HG02759 (cell line): ENCODE data around the gene MEF2C.

Experiments
- ATAC-seq: cut with Tn5 transposase; IDR thresholded peaks from one replicate; pipeline ENCODE4 v1.9.1; 2021; ENCODE audit warnings: mild to moderate bottlenecking, moderate library complexity; ENCODE audit not compliant: unreplicated experiment

MEF2C gene

DNA sequence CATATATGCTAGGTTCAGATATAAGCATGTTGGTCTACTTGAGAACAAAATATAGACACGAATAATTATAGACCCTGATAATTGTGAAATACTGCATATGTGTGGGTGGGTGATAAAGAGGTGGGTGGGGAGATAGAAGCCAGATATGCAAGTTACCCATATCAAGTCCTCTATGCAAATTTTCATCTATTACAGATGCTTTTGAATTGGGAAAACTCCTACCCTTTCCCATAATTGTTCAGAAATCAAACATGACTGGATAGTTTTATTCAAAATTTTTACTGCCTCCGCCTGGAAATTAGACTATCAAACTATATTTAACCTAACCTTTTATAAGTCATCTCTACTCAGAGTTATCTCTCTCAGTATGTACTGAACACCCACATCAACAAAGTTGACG is 157.5 kb downstream of the MEF2C start:
- no peak for ATAC-seq

DNA sequence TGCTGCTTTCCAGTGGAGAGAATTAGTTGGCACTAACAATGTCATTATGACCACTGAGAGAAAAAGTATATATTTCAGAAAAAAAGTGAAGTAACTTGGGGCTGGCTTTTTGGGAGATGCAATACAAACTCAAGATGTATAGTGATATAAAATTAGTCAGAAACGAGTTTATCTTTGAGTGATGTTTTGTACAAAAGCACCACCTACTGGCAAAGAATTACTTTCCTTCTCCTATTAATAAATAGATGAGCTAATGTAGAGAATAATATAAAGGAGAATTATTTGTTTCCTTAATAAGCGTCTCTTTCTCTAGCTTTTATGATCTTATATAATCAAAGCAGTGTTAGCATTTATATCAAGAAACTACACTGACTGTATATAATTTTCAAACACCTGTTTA is 158.8 kb downstream of the MEF2C start:
- ATAC-seq, result no peak

DNA sequence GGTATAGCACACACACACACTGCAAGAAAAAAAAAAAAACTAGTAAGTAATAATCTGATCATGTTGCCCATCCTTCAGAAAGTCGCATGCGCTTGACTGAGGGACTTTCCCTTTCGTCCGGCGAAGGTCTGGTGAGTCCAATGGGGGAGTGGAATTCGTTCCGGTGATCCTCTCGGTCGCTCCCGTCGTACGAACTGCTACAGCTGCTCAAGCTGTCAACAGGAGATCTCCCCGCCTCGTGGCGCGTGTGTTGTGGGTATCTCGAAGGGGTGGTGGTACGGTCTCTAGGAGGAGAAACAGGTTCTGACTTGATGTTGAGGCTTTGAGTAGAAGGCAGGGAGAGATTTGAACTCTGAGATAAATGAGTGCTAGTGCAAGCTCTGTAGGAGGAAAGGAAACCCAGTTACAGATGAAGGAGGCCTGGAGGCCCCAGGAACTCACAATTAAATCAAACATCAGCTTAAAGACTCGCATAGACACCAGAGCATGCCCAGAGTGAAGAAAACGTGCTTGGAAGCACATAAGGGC is 160.4 kb downstream of the MEF2C start:
- no peak for ATAC-seq

DNA sequence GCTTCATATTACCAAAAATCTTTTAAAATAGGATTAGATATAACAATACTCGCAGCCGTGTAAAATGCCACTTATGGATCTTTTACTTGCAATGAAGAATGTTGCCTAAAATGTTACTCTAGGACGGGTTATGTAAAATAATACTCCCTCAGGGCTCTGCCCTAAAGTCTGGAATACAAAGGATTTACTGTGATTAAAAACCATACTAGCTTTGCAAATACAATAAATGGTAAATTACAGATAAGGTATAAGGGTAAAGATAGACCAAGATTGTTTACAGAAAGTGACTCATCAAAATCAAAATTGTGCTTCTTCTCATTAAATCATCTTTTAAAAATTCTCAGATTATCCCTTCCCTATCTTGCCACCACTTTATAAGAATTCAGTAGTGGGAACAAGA is 163.6 kb downstream of the MEF2C start:
- no peak for ATAC-seq

DNA sequence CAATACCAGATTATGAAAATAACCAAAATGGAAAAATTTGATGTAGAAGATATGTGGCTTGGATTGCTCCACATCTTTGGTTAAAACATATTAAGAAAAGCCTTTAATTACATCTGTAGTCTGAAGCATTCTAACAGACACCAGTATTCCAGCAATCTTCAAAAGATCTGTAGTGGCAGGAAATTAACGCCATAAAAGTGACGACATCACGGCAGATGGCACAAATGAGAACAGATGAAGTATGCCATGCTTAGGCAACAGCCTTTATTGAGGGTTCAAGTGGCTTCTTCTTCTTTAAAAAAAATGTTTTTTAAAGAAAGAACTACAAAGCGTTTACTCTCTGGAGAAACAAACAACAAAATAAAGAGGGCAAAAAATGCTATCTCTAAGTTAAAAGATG is 164.2 kb downstream of the MEF2C start:
- ATAC-seq, result no peak

DNA sequence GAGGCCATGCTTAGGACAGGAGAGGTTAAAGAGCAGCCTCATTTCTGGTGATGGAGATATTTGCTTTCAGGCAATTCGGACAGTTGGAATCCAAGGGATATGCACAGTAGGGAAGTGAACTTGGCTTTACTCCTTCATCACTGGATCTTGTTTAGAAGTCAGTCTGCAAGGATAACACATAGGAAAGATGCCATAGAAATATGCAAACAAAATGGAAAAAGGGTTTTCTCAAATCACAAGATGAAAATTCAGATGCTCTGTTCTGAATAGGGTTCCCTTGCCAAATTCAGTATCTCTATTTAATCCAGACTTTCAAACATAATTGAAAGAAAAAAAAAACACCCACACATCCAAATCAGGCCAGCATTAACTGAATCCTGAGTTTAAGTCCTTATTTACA is 166.9 kb downstream of the MEF2C start:
- ATAC-seq, result no peak

DNA sequence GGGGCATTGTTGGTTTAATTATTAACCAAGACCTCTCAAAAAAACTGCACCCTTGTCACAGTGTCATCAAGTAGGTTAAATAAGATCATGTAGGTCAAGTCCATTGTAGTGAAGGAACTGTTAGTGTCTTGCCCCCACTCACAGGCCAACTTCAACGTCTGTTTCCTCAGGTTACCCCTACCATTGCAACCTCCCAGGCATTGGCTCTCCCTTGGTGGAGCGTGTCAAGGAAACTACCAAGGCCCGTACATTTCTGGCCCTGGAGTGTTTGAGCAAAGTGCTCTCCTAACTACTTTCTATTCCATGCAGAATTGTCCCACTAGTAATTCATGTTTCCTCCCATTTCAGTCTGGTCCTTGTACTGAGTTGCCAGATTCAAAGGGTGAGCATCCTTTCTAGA is 167.5 kb downstream of the MEF2C start:
- ATAC-seq, result no peak

DNA sequence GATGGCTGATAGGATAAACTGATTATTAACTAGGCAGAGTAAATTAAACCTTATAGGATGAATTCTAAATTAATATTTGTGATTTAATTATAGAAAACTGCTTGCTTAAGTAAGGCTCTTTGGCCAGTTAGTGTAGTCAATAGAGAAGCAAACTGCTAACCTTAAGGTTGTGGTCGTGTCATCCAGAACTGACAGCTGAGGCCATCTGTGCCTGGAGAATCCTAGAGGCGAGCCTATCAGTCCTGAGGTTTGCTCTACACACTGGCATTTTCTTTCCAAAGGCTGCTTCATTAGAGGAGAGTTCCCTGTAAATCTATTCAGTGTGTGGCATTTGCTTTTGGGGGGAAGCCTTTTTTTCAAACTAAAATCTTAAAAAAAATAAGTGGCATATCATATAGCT is 169.2 kb downstream of the MEF2C start:
- no peak for ATAC-seq

DNA sequence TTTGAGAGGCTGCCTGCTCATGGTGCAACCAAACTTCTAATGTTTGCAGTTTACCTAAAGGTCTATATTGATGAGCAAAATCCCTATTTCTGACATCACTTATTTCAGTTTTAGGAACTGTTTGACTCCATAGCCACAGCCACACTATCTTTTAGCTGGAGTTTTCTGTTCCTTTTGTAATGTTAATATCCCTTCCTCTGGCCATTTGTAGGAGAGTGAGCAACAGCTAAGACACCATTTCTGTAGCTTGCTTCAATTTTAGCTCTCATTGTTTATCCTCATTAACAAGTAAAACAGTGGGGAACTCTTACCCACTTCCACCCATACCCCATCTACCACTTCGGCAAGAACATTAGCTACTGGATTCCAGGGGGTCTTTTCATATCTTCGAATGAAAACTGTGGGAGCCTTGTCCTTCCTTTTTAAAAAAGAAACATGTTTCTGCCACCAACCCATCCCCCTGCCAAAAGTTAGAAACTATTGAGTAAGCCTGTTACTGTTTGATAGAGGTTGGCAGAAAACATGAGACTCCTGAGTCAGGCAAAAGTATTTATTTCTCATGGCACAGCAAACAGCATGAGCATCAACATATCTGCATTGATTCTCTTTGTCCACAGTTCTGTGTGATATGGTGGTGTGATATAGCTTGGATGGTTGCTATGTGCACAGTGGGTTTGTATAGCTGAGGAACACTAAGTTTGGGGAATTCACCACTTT is 174.1 kb downstream of the MEF2C start:
- no peak for ATAC-seq

DNA sequence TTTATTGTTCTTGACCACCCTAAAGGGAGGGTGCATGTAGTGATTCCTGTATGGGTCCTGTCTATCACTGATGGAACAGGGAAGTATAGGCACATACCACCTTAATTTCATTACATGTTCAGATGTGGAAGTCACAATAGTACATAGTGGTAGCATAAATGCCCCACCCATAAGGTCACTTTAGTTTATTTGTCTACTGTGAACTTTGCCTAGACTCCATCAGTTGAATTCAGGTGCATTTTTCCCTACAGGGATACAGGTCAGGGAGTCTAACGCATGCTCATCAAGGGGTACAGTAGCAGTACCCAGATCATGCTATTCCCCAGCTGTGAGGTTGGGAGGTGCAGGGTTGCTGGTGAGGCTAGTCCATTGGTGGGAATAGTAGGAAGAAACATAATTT is 175.0 kb downstream of the MEF2C start:
- ATAC-seq, result no peak

DNA sequence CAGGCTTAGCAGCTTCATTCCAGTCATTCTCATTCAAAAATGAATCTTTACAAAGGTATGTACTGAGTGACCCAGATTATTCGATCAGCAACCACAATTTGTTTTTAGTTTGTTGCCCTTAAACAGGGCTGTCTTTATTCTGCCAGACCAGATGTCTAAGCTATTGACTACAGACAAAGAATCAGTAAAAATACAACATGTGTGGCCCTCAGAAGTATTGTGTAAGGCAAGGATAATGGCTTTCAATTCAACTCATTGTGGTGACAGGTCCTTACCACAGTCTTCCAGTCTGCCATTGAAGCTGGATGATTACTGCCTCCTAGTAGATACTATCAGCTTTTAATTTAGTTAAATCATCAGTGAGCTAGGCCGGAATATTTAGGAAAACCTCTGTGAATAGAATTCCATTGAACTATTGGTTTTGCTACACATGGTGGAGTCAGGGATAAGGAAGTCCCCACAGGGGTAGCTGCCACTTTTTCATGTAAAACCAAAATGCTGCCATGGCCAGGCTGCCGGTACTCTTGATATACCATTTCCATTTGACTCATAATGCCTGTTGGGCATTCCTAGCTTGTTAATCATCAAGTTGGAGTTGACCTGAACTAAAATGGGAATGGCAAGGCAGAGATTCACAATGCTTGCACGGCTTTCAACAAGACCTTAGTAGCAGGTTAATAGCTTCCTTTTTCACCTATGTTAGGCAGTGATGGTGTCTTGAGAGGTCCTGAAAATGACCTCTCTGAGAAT is 175.6 kb downstream of the MEF2C start:
- no peak for ATAC-seq

DNA sequence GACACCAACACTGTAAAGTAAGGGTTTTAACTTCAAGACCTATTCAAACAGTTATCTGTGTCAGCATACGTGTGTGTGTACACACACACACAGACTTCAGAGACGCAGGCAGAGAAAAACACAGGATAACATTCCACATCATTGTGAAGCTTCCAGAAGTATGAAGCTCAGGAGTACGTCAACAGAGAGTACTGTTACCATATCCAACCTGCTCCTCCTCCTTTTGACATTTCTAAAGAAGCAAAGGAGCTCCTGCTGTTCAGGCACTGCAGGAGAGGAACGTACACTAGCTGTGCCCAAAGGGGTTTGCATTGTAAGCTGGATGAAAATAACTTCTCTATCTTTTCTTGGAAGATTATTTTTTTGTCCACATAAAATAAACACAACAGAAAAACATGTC is 180.7 kb downstream of the MEF2C start:
- no peak for ATAC-seq

DNA sequence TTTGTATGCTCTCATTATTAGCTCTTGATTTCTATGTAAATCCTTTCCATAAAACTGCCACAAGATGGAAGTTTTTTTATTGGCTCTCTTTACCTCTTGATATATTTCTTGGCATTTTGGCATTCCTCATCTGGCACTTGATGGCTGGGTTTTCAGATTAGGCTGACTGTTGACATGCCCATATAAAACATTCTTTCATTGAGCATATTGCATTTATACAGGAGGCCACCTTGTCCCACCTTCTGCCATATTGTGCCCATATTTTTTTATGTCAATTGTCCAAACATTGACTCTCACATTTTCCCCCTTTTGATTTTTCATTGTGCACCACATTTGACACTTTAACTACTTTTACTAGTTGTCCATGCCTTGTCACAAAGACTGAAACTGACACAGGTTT is 182.9 kb downstream of the MEF2C start:
- no peak for ATAC-seq

DNA sequence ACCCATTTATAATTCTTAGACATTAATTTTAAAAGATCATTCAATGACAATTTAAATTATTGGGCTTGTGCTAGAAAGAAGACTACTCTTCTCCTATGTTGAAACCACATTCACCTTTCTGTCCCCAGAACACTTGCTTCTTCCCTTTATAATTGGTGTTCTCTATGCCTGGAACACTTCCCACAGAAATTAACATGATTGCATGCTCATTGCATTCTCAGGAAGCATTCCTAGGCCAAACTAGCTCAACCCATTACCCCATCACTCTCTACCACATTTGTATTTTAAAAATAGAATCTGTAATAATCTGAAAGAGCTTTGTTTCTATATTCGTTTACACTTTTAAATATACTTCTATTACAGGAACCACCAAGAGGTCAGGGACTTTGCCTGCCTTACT is 184.7 kb downstream of the MEF2C start:
- ATAC-seq, result no peak

DNA sequence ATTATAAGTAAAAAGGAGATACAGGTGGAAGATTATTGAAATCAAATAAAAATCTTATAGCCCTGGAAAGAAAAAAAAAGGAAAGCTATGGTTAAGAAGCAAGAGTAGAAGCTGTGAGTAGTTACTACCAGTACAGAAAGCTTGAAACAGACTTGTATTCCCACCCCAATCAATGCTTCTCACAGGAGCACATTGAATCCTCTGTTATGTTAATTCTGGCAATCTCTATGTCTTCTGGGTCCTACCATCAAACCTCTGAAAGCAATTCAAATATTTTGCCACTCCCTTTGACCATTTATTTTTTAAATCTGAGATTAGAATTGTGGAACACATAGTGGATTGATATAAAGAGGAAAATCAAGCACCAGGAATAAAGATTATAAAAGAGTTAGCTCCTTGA is 186.5 kb downstream of the MEF2C start:
- ATAC-seq, result no peak

DNA sequence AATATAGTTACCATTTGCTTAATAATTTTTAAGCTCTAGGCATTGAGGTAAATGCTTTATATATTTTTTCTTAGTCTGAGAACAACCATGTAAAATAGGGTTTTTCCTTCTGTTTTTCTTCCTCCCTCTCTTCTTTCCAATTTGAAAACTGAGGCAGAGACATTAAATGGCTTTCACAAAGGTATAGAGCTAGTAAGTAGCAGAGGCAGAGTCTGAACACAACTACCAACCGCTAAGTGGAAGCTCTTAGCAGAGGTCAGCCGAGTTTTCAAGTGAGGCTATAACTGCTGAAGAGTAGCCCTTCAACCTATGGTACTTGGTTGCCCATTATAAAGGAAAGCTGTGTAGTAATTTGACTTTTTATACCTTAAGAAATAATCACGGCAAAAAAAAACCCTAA is 187.1 kb downstream of the MEF2C start:
- no peak for ATAC-seq

DNA sequence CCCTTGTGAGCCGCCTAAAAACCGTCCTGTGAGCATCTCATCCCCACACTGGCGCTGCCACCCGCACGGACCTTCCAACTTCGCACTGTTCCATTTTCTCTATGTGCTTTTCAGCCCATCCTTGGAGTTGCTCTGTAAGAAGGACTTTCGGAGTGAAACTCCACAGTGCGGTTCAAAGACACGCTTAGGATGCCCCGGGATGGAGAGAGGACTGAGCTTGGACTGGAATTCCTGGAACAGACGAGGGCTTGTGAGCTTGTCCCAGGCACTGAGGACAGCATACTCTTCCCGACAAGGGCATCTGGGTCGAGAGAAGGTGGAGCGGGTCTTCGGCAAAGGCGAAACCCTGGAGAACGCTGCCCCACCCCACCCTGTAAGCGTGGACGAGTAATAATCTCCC is 187.8 kb downstream of the MEF2C start:
- ATAC-seq, result no peak

DNA sequence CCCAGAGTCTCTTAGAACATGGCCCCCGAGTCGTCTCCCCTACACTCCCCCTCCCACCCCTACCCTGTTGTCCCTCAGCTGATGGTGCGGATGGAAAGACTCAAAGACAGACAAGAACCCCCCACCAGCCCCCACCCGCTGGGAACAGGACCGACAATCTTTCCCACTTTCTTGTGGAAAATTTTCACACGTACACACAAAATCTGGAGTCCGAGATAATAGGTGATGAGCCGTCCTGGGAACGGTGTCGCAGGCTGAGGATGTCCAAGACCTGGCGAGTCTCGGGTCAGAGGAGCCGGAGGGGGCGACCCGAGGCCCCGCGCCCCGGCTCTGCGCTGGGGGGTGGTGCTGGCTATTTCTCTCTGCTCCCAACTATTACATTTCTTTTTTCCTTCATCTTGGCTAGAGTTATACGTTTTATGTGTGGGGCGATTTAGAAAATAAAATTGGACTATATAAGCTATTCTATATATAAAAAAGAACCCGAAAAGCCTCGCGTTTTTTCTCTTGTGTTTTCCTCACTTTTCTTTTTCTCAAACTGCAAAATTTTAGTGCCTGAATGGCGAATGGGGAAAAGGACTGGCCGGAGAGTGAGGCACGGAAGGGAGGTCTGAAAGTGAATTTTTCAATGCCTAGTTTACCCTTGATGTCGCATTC is 188.8 kb downstream of the MEF2C start:
- ATAC-seq, result no peak

DNA sequence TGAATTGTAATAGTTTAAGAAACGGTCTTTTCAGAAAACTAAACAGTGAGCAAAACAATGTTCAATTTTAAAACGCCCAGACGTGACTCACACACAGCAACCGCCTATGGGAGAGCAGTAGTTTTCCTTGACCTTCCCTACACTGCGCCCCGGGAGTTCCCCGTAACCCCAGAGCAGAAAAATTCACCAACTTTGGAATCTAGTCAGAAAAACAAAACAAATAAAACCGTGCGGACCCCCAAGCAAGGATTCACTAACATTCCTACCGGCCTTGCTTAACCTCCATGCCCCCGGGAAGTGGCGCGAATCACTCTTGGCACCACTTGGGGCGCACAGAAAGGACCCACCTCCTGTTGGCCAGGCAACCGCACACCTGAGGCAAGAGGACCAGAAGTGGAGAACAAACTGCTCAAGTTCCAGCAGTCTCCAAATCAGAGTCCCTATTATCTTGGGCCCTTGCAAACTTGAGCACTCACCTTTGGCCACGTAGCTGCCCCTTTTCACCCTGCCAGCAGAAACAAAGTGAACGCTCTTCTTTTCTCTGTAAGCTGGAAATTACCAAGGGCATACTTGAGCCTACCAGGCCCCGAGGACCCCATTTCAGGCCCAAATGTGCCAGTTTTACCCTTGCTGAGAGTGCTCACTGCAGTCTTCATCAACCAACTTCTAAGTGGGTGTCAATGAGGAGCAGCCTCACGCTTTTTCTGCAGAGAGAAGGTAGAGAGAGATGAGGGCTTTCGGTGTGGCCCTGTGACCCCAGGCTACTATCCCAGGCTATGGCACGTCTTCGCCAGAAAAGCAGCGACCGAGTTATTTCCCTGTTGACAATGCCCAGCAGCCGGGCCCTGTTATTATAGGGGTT is 189.7 kb downstream of the MEF2C start:
- peak; percentile 31 for ATAC-seq

DNA sequence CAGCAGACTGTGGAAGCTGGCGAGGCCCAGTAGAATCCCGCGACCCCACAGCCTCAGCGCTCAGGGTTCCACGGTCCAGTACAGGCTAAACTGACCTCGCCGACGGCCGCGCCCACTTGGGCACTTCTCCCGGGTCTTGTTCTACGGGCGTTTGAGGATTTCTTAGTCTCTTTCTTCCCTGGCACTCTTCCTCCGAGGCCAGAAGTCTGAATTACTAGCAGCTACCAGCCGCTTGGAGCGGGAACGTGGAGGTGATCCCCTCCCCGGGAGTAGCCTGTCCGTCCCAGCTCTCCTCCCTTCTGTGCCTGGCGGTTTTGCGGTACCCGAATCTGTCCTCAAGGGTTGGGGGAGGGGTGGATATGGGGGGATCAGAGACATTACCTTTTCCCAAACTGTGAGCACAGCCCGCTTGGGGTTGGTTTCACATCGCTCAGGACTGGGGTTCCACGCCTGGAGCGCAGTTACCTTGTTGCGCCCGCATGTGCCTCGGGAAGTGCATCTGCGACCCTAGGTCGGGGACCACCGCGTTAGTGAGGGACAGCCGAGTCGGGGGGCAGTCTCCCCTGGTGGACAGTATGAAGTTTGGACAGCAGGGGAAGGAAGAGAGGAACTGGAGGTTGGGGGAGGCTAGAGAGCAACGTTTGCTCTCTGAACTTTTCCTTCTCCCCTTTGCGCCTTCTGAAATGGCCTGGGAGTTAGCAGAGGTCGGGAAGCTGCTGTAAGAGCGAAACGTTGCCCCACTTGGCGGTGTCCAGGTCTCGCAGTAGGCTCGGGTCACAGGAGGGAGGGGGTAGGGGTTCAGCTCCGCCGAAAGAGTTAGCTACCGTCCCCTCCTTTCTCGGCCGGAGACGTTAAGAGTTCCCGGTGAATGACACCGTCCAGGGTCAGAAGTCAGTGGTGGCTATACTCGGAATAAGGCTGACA is 190.8 kb downstream of the MEF2C start:
- no peak for ATAC-seq
